Measurements from ENCODE around the gene ZNF436.
"Not testable (repeated sequence)": the region's sequence is repeated elsewhere in the genome, so short reads cannot be mapped to it uniquely, and the experiment has no call there.

The ZNF436 gene

DNA sequence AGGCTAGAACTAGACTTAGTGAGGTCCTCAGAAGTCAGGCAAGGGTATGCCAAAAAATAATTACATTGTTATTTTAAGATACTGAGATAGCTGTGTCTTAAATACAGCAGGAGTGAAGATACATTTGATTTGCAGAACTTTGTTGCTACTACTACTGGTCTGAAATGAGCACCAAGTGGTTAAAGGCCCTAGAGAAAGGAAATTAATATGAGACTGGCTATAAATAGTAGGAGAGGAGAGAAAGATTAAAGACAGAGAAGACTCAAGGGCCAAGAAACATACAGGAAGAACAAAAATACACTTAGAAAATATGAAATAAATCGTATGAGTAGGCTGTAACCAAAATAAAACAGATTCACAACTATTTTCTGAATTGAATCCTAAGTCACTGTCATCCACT lies 46.9 kb downstream of the ZNF436 start:
- no peak for DNase-seq

DNA sequence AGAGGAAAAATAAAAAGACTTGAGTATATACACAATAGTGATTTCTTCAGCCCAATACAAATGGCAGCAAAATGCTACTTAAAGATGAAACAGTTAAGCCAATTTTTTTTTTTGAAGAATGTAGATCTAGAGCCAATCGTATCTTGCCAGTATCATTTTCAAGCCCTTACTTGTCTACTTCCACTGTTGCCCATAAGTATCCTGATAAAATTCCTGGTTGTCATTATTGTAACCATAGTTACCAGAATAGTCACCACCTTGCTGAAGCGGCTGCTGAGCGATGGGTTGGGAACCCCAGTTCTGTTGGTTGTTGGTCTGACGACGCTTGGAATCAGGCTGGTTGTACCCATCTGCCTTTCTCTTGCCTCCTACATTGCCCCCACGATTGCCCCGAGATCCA lies 59.4 kb downstream of the ZNF436 start:
- not testable (repeated sequence) for DNase-seq
